Measurements from ENCODE around the gene CYB561D1.

- TF ChIP-seq CTCF (IDR thresholded peaks at IDR 0.05) (no peak), POLR2A (IDR thresholded peaks at IDR 0.05) (no peak)
Measured at GRCh38 chr1:109501644-109502363, 7.9 kb downstream of the CYB561D1 start.
